Measurements from ENCODE around the gene ZRANB3. TPM values are rescaled to one million over a fixed set of nuclear protein-coding genes. Genes with fewer than 3 reads are reported as not detected.
"Not testable (repeated sequence)": the region's sequence is repeated elsewhere in the genome, so short reads cannot be mapped to it uniquely, and the experiment has no call there.

Gene ZRANB3
- polyA plus RNA-seq, 1 donor (not counting 4 experiments of a cell fraction or from before 2014, with no cell fraction given) = 10.6 TPM

GRCh38 chr2:135113322-135113721 is 417.7 kb downstream of the ZRANB3 start:
- dilution Hi-C loops (cut with MboI; ENCODE audit: extremely low pct_ligation_motif_present, low sequenced_read_pairs) = no loop called here
- FAIRE-seq = no peak

GRCh38 chr2:135105513-135106316 is 425.3 kb downstream of the ZRANB3 start:
- H2AFZ ChIP-seq (ENCODE audit: control insufficient read depth, low read length); H3K79me2 ChIP-seq (ENCODE audit: control insufficient read depth, insufficient read depth, low read length); FAIRE-seq; H3K9ac ChIP-seq (ENCODE audit: control insufficient read depth, extremely low read depth, insufficient read depth, low read length); H3K4me3 ChIP-seq (ENCODE audit: control insufficient read depth in 2 of 3, extremely low read depth in 1 of 3, insufficient read depth in 2 of 3, low read depth in 1 of 3, low read length in 3 of 3); H4K20me1 ChIP-seq (ENCODE audit: control insufficient read depth, extremely low read depth, insufficient read depth, low read length); H3K27ac ChIP-seq (ENCODE audit: control insufficient read depth, insufficient read depth, low read length); H3K9me3 ChIP-seq (ENCODE audit: control insufficient read depth, low read depth, low read length); dilution Hi-C loops (cut with MboI; ENCODE audit: extremely low pct_ligation_motif_present, low sequenced_read_pairs); H3K27me3 ChIP-seq (ENCODE audit: control insufficient read depth, extremely low read depth, insufficient read depth, low read length); DNase-seq (ENCODE audit: low read depth, low spot score); H3K4me2 ChIP-seq (ENCODE audit: control insufficient read depth, extremely low read depth, insufficient read depth, low read depth, low read length); H3K9me1 ChIP-seq (ENCODE audit: control insufficient read depth, extremely low read depth, insufficient read depth, low read length); H3K36me3 ChIP-seq (ENCODE audit: control insufficient read depth in 2 of 2, extremely low read depth in 1 of 2, insufficient read depth in 2 of 2, low read length in 2 of 2); H3K4me1 ChIP-seq (ENCODE audit: control insufficient read depth, extremely low read depth, insufficient read depth, low read length): not testable (repeated sequence)

More at GRCh38 chr2:135113322-135113721, 417.7 kb downstream of the ZRANB3 start:
- Histone ChIP-seq H3K9me3 (ENCODE audit: control insufficient read depth, low read depth, low read length) (no peaks in the 10 kb centered on the region), H3K27ac (ENCODE audit: control insufficient read depth, insufficient read depth, low read length) (no peak overlapping the region), H3K4me1 (ENCODE audit: control insufficient read depth, extremely low read depth, insufficient read depth, low read length) (no peaks in the 10 kb centered on the region), H2AFZ (ENCODE audit: control insufficient read depth, low read length) (no peak overlapping the region), H3K27me3 (ENCODE audit: control insufficient read depth, extremely low read depth, insufficient read depth, low read length) (no peaks in the 10 kb centered on the region), H4K20me1 (ENCODE audit: control insufficient read depth, extremely low read depth, insufficient read depth, low read length) (no peaks in the 10 kb centered on the region), H3K4me3 (ENCODE audit: control insufficient read depth in 2 of 3, extremely low read depth in 1 of 3, insufficient read depth in 2 of 3, low read depth in 1 of 3, low read length in 3 of 3) (no peak overlapping the region), H3K9ac (ENCODE audit: control insufficient read depth, extremely low read depth, insufficient read depth, low read length) (no peak overlapping the region), H3K9me1 (ENCODE audit: control insufficient read depth, extremely low read depth, insufficient read depth, low read length) (no peaks in the 10 kb centered on the region), H3K79me2 (ENCODE audit: control insufficient read depth, insufficient read depth, low read length) (no peaks in the 10 kb centered on the region), H3K36me3 (ENCODE audit: control insufficient read depth in 2 of 2, extremely low read depth in 1 of 2, insufficient read depth in 2 of 2, low read length in 2 of 2) (peaks cover 7 to 14% of the 10 kb centered on the region in 2 experiments), H3K4me2 (ENCODE audit: control insufficient read depth, extremely low read depth, insufficient read depth, low read depth, low read length) (no peak overlapping the region)
- no peak for DNase-seq (ENCODE audit: low read depth, low spot score)
- no peak for TF ChIP-seq EZH2 (IDR thresholded peaks at IDR 0.05; ENCODE audit: low read length)
- no peak for TF ChIP-seq CTCF (optimal IDR thresholded peaks at IDR 0.05 in 1 of 3, IDR thresholded peaks at IDR 0.05 in 1 of 3, conservative IDR thresholded peaks at IDR 0.05 in 1 of 3; ENCODE audit: extremely low read depth in 1 of 3, insufficient read depth in 2 of 3, low read length in 3 of 3)
